B cell (primary cell): ENCODE data around the gene FBXO34.

ENCODE experiments used
- EZH2 ChIP-seq: IDR thresholded peaks from 2 replicates; pipeline ENCODE4 v1.6.1; 2012; ENCODE audit warnings: borderline replicate concordance, low read depth, mild to moderate bottlenecking, moderate library complexity, low read length; ENCODE audit not compliant: insufficient read depth, poor library complexity, severe bottlenecking
- TF ChIP-seq, protein P1 (sequence below): fragments of 200-600 bp; IDR thresholded peaks from one replicate; pipeline ENCODE4 v1.8.0; 2022; ENCODE audit warnings: antibody characterized with exemption, mild to moderate bottlenecking

DNA sequence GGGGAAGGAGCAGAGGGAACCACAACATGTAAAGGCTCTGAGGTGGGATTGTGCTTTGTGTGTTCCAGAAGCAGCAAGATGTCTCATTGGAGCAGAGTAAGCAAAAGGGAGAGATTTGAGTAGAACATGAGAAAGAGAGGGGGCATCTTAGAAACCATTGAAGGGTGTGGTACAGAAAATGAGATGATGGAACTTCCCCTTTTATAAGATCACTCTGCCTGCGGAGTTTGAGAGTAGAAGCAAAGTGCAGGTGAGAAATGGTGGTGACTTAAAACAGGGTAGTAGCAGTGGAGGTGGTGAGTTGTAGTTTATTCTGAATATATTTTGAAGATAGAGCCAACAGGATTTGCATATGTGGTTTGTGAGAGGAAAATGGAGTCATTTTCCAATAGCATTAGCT, 56.0 kb downstream of the FBXO34 start:
- TF ChIP-seq, protein P1, sequence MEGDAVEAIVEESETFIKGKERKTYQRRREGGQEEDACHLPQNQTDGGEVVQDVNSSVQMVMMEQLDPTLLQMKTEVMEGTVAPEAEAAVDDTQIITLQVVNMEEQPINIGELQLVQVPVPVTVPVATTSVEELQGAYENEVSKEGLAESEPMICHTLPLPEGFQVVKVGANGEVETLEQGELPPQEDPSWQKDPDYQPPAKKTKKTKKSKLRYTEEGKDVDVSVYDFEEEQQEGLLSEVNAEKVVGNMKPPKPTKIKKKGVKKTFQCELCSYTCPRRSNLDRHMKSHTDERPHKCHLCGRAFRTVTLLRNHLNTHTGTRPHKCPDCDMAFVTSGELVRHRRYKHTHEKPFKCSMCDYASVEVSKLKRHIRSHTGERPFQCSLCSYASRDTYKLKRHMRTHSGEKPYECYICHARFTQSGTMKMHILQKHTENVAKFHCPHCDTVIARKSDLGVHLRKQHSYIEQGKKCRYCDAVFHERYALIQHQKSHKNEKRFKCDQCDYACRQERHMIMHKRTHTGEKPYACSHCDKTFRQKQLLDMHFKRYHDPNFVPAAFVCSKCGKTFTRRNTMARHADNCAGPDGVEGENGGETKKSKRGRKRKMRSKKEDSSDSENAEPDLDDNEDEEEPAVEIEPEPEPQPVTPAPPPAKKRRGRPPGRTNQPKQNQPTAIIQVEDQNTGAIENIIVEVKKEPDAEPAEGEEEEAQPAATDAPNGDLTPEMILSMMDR: no peak
- no peak for TF ChIP-seq EZH2
